Medulla oblongata (tissue), 1 donor: ENCODE data around the gene RDH8.

ENCODE experiments used
- DNase-seq: peaks from one replicate; pipeline ENCODE4 v3.0.0-alpha.2; 2015; ENCODE audit errors: extremely low spot score

The RDH8 gene

GRCh38 chr19:10037367-10037766 lies 24.1 kb downstream of the RDH8 start:
- no peak for DNase-seq

DNA sequence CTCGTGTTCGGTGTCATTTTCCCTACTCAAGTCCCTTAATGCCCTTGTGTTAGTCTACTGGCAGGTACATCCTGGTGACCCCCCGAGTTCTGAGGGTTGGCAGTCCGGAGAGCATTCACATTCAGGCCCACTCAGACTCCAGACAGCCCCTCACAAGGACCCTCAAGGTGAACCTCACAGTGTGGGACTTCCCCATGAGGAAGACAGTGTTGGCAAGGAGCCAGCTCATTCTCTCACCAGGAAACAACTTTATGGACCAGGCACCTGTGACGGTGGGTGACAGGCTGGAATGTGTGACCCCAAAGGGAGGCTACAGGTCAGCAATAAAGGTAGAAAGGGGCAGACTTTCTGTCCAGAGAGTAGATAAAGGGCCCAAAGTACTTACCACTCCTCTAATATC lies 24.5 kb downstream of the RDH8 start:
- DNase-seq, result no peak

DNA sequence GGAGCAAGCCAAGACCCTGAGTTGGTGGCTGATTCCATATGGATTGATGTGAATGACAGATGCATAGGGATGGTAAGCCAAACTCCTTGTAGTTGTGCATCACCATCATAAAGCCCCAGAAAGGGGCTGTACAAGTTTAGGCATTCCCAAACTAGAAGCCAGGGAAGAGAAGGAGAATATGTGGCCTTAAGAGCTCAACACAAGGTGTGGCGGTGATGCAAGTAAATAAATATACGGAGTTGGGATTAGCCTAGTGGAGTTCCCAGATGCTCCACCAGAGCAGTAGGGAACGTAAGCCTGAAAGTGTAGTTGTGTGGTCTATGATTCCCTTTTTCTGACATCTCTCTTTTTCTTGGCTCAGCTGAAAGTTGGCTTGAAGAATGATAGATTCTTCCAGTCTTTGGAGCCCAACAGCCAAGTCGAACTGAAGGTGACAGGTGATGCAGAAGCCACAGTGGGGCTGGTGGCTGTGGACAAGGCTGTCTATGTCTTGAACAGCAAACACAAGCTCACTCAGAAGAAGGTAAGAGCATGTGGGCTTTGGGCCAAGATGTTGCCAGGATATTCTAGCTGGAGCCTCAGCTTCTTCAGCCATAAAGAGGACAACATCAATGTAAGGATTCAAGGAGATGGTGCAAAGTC lies 30.1 kb downstream of the RDH8 start:
- DNase-seq, result no peak

DNA sequence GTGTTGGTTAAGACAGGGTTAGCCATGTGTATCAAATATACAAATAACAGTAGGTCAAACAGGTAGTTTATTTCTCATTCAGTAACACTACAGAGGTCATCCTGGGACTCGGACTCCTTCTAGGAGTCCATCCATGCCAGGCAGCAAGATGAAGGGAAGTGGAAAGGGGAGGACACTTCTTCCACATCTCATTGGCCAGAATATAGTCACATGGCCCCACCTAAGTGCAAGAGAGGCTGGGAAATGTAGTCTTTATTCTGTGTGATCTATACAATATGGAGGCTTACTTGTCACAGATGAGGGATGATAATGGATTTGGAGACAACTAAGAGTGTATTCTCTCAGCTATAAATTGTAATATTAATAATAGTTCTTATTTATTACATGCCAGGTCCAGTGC lies 31.1 kb downstream of the RDH8 start:
- DNase-seq, result no peak

GRCh38 chr19:10045371-10045770 lies 32.1 kb downstream of the RDH8 start:
- DNase-seq, result no peak

GRCh38 chr19:10049626-10050025 lies 36.3 kb downstream of the RDH8 start:
- DNase-seq, result no peak

DNA sequence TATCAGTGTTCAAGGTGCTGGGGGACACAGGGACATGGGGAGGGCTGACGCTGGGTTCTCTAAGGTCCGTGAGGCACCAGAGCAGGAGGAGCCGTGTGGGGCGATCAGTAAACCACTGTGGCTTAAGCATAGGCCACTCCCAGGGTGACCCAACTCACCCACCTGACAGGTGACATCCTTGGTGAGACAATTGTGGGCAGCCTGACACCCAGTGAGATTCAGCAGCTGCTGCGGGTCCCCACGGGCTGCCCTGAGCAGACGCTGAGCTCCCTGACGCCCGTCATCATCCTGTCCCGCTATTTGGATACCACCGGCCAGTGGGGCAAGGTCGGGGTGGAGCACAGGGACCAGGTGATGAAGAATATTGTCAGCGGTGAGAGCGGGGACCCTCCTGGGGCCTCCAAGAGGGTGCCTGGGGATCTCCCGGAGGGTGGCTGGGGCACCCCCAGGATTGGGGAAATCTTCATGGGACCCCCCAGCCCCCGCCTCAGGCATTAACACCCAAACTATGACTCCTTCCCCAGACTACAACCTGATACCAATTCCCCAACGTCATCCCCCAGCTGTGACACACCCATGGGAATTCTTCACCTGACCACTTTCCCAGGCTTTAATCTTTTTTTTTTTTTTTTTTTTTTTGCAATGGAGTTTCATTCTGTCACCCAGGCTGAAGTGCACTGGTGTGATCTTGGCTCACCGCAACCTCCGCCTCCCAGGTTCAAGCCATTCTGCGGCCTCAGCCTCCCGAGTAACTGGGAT lies 39.5 kb downstream of the RDH8 start:
- no peak for DNase-seq

DNA sequence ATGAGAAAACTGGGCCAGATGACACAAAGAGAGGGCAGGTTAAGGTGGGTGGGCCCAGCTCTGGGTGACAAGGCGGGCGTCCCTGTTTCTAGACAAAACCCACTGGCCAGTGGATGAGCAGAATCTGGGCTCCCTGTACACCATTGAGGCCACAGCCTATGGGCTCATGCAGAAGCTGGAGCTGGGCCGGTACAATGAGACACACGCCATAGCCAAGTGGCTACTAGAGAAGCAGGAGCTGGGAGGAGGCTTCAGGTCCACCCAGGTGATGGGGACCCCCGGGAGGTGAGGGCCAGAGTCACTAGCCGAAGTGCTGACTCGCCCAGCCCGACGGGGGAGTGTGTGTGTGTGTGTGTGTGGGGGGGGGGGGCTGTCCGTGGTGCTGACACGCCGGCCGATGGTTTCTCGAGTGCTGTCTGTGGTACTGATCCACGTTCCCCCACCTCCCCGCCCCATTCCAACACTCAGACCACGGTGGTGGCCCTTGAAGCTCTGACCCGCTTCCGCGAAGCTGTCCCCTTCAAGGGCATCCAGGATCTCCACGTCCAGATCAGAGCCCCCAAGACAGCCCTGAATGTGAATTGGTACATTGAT lies 48.5 kb downstream of the RDH8 start:
- no peak for DNase-seq

DNA sequence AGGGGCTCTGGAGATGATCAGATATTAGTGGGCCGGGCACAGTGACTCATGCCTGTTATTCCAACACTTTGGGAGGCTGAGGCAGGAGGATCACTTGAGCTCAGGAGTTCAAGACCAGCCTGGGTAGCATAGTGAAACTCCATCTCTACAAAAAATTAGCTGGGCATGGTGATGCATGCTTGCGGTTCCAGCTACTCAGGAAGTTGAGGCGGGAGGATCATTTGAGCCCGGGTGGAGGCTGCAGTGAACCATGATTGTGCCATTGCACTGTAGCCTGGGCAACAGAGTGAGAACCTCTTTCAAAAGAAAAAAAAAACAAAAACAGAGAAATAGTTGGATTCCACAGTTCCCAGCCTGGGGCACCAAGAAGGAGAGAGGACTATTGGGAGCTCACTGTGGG lies 54.9 kb downstream of the RDH8 start:
- DNase-seq, result no peak

- DNase-seq, result no peak
Observed at GRCh38 chr19:10069046-10069445, 55.8 kb downstream of the RDH8 start.

DNA sequence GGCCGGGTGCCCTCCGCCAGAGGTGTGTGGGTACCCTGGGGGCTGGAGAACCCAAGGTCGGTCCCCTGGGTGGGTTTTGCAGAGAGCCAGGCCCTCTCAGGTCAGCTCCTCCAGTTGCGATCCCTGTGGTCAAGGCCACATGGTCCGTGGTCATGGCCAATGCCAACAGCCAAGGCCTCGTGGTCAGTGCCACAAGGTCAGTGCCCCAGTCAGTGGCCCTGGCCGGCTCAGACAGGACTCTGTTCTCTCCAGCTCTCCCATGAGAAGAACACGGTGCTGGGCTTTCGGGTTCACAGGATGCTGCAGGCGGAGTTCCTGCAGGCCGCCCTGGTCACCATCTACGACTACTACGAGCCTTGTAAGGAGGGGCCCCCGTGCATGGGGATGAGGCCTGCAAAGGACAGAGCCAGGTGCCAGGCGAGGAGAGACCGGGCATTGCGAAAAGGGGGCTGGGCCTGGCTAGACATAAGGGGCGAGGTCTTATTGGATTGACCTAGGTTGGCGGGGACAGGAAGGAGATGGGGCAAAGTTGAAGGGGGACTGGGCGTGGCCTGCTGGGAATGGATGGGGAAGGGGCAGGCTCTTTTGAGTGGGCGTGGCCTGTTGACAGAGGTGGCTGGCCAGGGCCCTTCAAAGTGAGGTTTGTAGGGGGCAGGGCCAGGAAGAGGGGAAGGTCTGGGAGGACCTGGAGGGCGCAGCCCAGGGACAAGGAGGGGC lies 57.6 kb downstream of the RDH8 start:
- no peak for DNase-seq
